Activated T-cell treated with anti-CD3 and anti-CD28 coated beads for 24 hours (primary cell): ENCODE measurements around the gene EVI5.

ENCODE experiments used
- DNase-seq: peaks from one replicate; pipeline ENCODE4 v3.0.0-alpha.2; 2020; ENCODE audit warnings: low read depth

The EVI5 gene

GRCh38 chr1:92784639-92785500, at the start of gene EVI5:
TSS of gene EVI5 (minus strand) at chr1:92785108. CDS start at chr1:92736546, 48,562 bp downstream.
- DNase-seq = peak; percentile 59

GRCh38 chr1:92834617-92835016, 49.7 kb upstream of the EVI5 start:
- no peak for DNase-seq

GRCh38 chr1:92833840-92834239, 48.9 kb upstream of the EVI5 start:
- DNase-seq = no peak

- DNase-seq = no peak
Measured at GRCh38 chr1:92832537-92833114, 47.7 kb upstream of the EVI5 start.

GRCh38 chr1:92831762-92832536, 47.0 kb upstream of the EVI5 start, which contains the start of gene RPL5:
TSS of gene RPL5 (plus strand) at chr1:92832040. CDS start at chr1:92832115, 75 bp downstream.
- peak; percentile 96 for DNase-seq

GRCh38 chr1:92831368-92831761, 46.5 kb upstream of the EVI5 start:
- DNase-seq = no peak

GRCh38 chr1:92826792-92827191, 41.9 kb upstream of the EVI5 start:
- DNase-seq = no peak

GRCh38 chr1:92822879-92823278, 38.0 kb upstream of the EVI5 start:
- no peak for DNase-seq

GRCh38 chr1:92820551-92820950, 35.6 kb upstream of the EVI5 start:
- DNase-seq = no peak

GRCh38 chr1:92820024-92820423, 35.1 kb upstream of the EVI5 start:
- no peak for DNase-seq

- no peak for DNase-seq
Measured at GRCh38 chr1:92817986-92818764, 33.3 kb upstream of the EVI5 start.

- DNase-seq = no peak
Measured at GRCh38 chr1:92817137-92817697, 32.3 kb upstream of the EVI5 start.

- no peak for DNase-seq
Measured at GRCh38 chr1:92816732-92817131, 31.8 kb upstream of the EVI5 start.

- no peak for DNase-seq
Measured at GRCh38 chr1:92808381-92808780, 23.5 kb upstream of the EVI5 start.

- DNase-seq = no peak
Measured at GRCh38 chr1:92805216-92805615, 20.3 kb upstream of the EVI5 start.

GRCh38 chr1:92804721-92805201, 19.9 kb upstream of the EVI5 start:
- DNase-seq = no peak

- no peak for DNase-seq
Measured at GRCh38 chr1:92803140-92803887, 18.4 kb upstream of the EVI5 start.

- DNase-seq = no peak
Measured at GRCh38 chr1:92797961-92798360, 13.1 kb upstream of the EVI5 start.

GRCh38 chr1:92797297-92797696, 12.4 kb upstream of the EVI5 start:
- DNase-seq = no peak

GRCh38 chr1:92795166-92795565, 10.3 kb upstream of the EVI5 start:
- DNase-seq = no peak

- no peak for DNase-seq
Measured at GRCh38 chr1:92792340-92792782, 7.5 kb upstream of the EVI5 start.
